Hippocampal formation (tissue), 2 donors: ENCODE results near the gene EPHA7.
A peak's percentile ranks its signal among the peaks of the same experiment; 100 is the strongest.

Experiments
- DNase-seq, 2 donors: peaks; one replicate each; lab custom pipeline; 2025; lab: John Stamatoyannopoulos, UW

EPHA7 gene

GRCh38 chr6:93325761-93326160, 93.6 kb downstream of the EPHA7 start:
- DNase-seq: no peak

GRCh38 chr6:93323630-93324029, 95.7 kb downstream of the EPHA7 start:
- no peak for DNase-seq

- DNase-seq: no peak
Observed at GRCh38 chr6:93322651-93323050, 96.7 kb downstream of the EPHA7 start.

DNA sequence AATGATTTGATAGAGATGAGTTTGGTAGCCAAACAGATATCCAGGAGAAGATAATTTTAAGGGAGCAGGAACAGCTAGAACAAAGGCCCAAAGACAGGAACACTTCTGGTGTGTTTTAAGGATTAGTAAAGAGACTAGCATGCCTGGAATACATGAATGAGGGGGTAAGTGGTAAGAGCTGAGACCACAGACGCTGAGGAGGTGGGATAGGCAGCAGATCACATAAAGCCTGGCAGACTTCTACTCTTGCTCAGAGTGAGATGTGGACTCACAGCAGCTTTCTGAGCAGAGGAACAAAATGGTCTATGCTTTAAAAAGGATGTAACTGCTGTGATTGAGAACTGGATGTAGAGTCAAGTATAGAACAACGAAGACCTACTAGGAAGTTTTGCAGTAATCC, 100.1 kb downstream of the EPHA7 start:
- no peak for DNase-seq

- peak in 1 of 2 donors; percentile 23 for DNase-seq
Observed at GRCh38 chr6:93318121-93318520, 101.2 kb downstream of the EPHA7 start.

DNA sequence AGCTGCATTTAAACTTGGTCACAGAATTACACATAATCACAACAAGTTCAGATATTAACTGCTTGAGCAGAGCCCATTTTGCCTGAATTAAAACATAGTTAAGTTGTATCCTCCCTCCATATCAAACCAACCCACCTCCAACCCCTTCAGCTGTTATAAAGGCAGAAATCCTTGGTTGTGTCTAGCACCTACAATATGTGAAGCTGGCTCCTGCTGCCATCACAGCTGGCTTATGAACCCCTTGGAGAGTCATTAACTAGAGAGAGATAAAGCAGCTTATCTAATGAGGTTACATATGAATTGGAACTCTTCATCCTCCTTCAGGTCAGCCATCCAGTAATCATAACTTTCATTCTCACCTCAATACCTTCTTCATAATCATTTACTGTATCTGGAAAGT, 101.8 kb downstream of the EPHA7 start:
- no peak for DNase-seq

GRCh38 chr6:93307505-93308409, 111.6 kb downstream of the EPHA7 start:
- DNase-seq: no peak

GRCh38 chr6:93305088-93305487, 114.3 kb downstream of the EPHA7 start:
- no peak for DNase-seq

GRCh38 chr6:93304505-93304904, 114.9 kb downstream of the EPHA7 start:
- no peak for DNase-seq

DNA sequence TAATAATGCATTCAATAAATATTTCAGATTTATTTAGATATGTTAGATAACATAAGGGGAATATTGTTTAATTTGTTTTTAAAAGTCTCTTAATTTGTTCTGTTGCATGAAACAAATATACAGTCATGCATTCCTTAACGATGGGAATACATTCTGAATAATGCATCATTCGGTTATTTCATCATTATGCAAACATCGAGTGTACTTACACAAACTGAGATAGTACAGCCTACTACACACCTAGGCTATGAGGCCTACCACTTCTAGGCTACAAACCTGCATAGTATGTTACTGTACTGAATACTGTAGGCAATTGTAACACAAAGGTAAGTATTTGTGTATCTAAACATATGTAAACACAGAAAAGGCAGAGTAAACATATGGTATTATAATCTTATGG, 118.7 kb downstream of the EPHA7 start:
- DNase-seq: no peak

- no peak for DNase-seq
Observed at GRCh38 chr6:93299622-93300021, 119.7 kb downstream of the EPHA7 start.

GRCh38 chr6:93295631-93296030, 123.7 kb downstream of the EPHA7 start:
- no peak for DNase-seq

GRCh38 chr6:93294879-93295278, 124.5 kb downstream of the EPHA7 start:
- DNase-seq: no peak

DNA sequence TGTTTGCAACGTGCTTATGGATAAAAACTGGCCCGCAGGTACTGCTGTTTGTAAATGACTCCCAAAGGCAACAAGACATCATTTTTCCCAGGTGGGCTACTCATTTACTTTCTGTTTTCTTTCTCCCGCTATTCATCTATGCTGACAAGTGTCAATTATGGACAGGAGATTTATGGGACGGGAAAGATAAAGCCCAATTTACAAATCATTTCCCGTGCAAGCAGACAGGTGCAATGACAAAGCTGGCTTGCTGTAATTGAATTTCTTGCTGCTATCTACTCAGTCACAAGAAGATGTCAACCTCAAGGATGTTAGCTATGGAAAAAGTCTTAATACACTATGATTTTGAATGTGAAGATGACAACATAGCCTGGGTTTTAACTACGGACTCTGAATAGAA, 125.5 kb downstream of the EPHA7 start:
- DNase-seq: no peak

DNA sequence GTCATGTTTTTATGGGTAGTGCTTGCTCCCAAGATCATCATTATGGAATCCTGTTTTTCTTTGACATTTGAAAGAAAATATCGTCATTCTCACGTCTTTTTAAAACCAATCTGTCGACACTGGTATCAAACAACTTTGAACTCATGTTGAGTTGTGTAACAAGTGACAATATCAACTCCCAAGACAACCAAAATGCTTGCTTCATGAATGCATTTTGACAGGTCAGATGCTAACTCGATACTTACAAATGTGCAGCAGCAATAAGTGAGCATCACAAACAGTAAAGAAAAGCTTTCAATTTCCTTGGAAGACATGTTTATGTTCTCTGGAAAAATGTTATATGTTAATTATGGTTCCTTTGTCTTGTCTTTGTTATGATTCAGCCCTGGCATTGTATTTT, 125.9 kb downstream of the EPHA7 start:
- DNase-seq: no peak

GRCh38 chr6:93282521-93283031, 136.8 kb downstream of the EPHA7 start:
- DNase-seq: no peak

DNA sequence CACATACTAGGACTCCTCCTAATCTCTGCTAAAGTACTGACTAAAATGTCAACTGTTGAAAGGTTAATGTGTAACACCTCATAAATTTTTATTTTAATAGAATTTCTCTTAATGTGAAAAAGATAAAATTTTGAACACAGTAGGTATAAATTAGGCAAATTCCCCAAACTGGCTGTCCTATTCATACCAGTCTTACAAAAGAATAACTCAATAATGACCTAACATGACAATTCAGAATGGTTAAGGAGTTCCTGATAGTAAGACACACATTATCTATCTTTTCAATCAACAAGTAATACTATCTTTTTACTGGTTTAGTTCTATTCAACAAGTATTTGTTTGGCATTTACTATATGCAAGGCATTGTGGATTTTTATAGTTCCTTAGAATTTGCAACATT, 141.1 kb downstream of the EPHA7 start:
- no peak for DNase-seq

- DNase-seq: no peak
Observed at GRCh38 chr6:93272896-93273295, 146.5 kb downstream of the EPHA7 start.

DNA sequence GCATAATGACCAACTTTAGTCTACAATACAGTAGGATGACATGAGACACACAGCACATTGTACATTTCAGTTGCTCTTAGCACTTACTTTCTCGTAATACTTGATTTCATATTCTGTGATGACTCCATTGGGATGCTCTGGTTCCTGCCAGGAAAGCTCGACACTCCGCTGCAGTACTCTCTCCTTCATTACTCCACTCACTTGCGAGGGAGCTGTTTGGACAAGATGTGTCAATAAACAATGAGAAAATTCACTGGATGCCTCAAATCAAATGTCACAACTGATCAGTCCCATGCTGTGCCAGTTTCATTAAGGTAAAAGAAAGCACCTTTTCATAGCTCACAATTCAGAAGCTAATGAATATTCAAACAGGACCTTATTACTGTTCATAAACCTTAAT, 147.1 kb downstream of the EPHA7 start:
- peak in 1 of 2 donors; percentile 16 for DNase-seq

DNA sequence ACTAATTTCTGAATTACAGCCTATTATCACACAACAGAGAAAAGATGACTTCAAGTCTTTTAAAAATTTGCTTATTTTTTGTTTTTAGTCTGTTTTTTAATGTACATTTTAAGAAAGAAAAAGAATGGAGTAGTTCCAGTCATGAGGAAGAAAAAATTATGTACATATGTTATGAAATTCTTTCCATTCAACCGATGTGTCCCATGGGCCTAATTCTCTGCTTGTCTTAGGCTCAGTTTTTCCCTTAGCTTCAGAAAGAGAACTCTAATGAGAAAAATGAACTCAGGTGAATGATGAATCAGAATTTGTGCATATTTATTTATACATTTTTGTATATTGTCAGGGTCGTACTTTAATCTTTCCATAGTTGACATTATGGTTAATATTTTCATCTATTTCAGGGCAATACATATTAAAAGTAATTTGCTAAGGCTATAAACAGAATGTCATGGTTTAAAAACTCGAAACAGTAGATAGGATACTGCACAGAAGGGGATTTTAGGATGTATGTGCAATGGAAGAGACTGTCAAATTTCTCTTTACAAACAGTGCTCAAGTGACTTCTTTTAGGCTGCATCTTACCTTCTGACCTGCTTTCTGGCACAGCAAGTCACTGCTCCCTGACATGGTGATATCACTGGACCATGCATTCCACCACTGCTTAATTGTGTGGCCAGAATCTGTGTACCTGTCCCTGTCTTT, 153.1 kb downstream of the EPHA7 start:
- no peak for DNase-seq

DNA sequence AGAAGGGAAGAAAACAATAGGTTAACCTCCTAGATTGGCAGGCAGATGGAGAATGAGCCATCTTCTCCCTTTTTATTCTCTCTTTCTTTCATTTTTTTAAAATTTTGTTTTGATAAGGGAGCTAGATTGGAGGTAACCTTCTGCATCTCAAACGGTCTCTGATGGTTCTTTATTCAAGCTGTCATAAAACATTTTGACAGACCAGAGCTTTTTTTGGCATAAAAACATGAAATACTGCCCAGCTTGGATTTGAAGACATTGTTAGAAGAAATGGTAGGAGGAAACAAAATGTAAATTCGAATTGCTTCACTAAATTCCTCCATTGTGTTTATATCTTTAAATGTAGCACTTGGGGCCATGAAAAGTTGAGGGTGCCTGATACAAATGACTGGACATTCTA, 158.5 kb downstream of the EPHA7 start:
- DNase-seq: no peak

GRCh38 chr6:93259332-93259731, 160.0 kb downstream of the EPHA7 start:
- no peak for DNase-seq

DNA sequence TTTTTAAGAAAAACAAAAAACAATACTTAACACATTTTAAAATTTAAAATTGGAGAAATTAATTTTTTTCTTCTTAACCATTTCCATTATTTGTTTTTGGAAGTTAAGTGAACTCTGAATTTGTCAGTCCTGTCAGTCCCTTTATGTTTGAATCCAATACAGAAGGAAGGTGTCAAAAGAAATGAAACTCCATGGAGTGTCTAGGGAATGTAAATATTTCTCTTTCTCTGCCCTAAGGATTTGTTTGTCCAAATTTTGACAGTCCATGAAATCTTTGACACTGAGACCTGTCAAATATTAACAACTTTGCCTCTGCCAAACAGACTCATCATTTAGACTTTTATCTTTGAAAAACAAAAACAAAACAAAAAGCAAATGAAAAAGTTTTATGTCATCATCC, 166.4 kb downstream of the EPHA7 start:
- no peak for DNase-seq
